NCI-H1417 treated with DMSO at 0.1 percent for 48 hours (cell line): ENCODE data around the gene TPSG1.

Experiments used
- DNase-seq: peaks from one replicate; lab custom pipeline; 2025; lab: John Stamatoyannopoulos, UW

The TPSG1 gene

DNA sequence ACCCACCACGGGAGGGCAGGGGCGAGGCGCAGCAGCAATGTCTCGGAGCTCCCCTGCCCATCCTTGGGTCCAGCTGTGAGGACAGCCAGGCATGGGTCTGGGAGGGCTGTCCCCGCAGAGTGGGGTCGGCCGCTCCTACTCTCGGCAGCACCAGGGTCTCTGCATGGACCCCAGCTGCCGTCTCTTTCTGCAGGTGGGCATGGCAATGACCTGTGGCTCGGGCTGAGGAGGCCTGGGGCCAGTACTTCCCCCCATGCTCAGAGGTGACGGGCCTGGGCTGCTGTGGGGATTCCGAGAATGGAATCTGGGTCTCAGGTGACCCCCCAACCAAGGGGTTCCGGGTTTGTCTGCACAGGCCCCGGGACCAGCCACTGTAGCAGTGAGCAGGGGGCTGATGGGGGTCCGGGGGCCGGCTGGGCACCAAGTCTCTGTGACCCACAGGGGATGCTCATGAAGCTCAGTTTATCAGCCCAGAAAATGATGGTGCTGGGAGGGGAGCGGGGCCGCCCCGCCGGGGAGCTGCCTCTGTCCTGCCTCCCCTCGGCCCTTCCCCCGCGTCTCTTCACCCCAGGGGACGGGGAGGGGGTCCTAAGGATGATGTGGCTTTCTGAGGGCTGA is 48.7 kb downstream of the TPSG1 start:
- DNase-seq, result no peak

DNA sequence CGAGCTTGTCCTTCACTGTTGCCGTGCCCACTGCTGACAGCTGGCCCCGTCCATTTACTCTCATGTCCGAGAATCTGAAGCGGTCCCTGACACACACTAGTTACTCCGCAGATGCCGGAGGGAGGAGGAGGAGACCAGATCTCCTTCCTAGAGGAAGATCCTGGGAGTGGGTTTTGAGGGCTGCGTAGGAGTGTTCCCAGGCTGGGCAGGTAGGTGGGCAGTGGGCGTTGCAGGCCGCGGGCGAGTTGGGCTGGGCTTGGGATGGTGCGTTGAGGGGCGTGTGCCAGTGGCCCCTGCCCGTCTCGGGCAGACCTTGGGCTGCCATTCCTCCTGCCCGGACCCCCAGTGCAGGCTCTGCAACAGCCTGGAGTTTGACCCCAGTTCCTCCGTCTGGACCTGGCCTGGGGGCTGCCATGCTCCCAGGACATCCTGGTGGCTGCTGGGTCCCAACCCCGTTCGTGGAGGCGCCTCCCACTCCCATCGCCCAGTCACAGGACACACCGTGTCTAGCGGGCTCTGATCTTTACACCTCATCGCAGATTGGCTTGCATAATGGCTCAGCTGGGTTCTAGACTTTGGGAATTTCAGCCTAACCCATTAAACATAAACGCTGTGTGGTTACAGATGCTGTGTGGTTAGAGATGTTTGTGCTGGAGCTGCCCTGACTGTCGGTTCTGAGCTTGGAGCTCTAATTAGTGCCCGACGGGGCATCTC is 49.3 kb downstream of the TPSG1 start:
- DNase-seq, result no peak

DNA sequence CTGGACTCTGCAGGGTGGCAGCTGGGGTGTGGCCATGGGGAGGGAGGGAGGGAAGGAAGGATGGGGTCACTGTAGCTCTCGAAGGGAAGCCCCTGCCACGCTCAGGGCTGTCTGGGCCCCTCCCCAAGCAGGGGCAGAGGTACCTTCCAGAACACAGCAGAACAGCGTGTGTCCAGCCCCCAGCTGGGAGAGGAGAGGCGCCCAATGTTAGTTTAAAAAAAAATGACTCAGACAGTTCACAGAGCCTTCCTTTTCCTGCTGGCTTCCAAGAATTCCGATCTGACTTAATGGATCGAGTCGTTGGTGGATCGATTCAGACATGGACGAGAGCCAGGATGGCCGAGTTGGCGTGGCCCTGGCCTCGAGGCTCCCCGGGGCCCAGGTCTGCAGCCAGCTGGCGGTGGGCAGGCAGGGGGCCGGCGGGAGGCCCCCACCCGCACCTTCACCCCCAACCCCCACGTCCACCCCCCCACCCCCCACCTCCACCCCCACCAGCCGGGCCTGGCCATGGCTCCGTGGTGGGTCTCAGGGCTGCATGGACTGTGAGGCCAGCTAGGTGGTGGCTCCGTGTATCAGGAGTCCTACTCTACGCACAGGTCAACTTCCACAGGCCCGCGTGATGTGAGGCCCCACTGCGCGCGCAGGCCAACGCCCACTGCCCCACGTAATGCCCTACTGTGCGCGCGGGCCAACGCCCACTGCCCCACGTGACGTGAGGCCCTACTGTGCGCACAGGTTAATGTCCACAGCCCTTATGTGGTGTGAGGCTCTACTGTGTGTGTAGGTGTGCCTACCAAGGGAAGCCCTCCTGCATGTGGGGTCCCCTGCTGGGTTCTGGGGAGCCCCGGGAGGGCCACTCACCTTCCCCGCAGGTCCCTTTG is 50.4 kb downstream of the TPSG1 start:
- no peak for DNase-seq

DNA sequence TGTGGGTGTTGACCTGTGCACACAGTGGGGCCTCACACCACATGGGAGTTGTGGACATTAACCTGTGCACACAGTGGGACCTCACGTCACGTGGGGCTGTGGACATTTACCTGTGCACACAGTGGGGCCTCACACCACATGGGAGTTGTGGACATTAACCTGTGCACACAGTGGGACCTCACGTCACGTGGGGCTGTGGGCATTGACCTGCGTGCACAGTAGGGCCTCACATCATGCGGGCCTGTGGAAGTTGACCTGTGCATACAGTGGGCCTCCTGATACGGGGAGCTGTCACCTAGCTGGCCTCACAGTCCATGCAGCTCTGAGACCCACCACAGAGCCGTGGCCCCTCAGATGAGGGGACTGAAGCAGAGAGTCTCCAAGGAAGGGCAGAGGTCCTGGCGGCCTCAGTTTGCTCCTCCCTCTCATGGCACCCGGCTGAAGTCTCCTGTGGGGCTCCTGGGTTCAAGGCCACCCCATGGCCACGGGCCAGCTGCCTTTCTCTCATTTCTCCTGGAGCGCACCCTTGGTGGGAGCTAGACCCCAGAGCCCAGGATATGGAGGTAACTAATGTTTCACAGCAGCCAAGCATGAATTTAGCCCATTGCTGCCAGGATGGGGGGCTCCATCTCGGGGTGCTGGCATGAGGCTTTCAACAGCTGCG is 51.1 kb downstream of the TPSG1 start:
- no peak for DNase-seq

DNA sequence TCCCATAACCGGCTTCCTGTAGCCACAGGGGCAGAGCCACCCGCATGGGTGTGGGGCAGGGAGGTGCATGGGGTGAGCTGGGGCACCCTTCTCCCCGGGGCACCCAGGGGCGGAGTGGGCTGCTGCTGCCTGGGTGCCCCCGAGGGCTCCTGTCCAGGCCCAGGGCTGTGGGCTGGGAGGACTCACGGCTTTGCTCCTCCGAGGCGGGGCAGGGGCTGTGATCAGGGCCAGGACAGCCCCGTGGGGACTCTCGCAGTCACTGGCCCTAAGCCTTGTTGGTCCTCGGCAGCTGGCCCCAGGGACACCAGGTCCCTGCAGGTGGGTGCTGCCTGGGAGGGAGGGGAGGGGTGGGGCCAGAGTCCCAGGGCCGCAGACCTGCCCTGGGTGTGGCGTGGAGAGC is 52.4 kb downstream of the TPSG1 start:
- DNase-seq, result no peak

DNA sequence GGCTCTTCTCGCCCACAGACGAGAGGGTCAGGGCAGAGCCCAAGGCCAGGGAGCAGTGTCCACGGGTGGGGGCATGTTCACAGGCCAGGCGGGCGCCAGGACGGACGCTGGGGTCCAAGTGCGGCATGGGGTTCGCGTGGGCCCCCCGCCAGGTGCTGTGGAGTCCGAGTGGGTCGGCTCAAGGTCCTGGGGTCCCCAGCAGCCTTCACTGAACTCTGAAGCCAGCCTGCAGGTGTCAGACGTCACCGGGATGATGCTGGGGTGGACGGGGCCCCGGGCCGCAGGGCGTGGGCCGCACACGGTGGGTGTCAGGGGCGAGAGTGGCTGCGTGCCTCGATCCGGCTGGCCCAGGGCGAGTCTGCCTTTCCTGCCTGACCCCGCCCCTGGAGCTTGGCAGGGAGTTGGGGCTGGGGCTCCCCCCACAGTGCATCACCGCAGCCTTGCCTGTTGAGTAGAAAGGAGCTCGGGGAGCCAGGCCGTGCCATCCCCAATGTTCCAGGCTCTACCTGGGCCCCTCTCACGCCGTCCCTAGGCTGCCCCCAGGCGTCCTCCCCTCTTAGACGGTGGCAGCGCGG is 53.1 kb downstream of the TPSG1 start:
- no peak for DNase-seq
